OCI-M2 (cell line): Measurements from ENCODE around the gene USP26.
"Not testable (repeated sequence)": the region's sequence is repeated elsewhere in the genome, so short reads cannot be mapped to it uniquely, and the experiment has no call there.

Experiments used
- DNase-seq: peaks from one replicate; lab custom pipeline; 2025; ENCODE audit not compliant: unreplicated experiment; lab: John Stamatoyannopoulos, UW

USP26 gene

GRCh38 chrX:133097031-133097430 lies at the start of gene USP26:
USP26 (minus strand) TSS chrX:133097109; CDS start chrX:133028220, 68,889 bp downstream.
- no peak for DNase-seq

DNA sequence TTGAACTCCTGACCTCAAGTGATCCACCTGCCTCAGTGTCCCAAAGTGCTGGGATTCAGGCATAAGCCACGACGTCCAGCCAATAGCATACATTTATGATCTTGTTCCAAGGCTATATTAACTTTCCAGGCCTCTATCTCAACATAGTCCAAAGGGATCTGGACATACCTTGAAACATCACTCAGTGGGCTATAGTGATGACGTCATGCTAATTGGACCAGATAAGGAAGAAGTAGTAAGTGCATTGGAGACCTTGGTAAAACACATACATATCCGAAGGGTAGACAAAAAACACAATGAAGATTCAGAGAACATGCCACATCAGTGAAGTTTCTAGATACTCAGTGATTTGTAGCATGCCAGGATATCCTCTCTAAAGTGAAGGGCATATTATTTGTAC lies 37.4 kb upstream of the USP26 start:
- no peak for DNase-seq

DNA sequence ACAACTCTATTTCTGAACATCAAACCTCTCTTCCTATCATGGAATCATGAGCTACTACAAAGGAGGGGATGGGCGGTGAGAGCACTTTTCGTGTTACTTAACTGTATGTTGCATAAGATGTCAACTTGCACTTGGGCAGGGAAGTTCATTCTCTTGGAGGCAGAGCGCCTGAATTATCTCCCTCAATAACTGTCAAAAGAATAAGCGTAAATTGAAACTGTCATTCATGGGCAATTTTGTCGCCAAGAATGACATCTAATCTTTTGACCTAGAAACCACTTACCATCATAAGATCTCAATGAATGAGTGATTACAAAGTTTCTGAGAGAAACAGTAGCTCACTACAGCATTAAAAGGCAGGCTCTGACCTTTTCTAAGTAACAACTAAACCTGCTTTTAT lies 23.5 kb upstream of the USP26 start:
- no peak for DNase-seq

DNA sequence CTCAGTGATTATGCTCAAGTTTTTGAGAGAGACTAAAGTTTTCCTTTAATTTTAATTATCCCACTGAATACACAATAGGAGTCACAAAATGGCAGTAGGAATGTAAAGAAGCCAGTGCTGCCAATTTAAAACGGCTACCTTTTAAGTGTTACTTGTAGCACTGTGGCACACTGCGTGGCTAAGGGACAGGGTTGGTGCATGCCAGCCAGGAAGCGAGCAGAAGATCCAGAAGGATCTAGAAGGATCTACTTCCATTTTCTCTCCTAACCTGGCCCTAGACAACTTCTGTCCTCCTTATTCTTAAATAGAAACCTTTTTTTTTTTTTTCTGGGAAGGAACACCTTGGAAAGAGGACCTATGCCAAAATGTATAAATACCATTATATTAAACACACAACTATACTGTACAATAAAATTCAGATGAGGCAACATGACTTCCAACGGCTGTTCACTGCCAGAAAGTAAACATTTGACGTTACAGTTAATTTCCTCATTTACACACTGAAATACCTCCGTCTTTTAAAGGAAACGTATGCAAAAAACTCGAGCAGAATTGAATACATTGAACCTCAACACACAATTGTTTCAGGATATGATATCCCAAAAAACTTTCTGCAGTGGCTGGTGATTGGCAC lies 2.7 kb downstream of the USP26 start:
- no peak for DNase-seq

GRCh38 chrX:133090236-133090809 lies 6.6 kb downstream of the USP26 start:
- DNase-seq = no peak

- no peak for DNase-seq
These were observed 7.5 kb downstream of the USP26 start for GRCh38 chrX:133089411-133089810.

DNA sequence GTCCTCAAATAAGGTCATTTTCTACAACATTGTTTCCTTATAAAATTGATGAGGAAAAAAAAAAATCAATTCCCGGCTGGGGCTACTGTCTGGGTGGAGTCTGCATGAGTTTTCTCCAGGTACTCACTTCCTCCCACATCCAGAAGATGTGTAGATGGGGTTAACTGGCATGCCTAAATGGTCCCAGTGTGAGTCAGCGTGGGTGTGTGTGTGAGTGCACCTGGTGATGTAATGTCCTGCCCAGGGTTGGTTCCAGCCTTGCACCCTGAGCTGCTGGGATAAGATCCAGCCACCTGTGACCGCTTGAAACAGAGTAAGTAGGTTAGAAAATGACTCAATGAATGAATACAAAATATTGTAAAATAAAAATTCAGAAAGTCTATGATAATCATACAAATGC lies 11.1 kb downstream of the USP26 start:
- no peak for DNase-seq

DNA sequence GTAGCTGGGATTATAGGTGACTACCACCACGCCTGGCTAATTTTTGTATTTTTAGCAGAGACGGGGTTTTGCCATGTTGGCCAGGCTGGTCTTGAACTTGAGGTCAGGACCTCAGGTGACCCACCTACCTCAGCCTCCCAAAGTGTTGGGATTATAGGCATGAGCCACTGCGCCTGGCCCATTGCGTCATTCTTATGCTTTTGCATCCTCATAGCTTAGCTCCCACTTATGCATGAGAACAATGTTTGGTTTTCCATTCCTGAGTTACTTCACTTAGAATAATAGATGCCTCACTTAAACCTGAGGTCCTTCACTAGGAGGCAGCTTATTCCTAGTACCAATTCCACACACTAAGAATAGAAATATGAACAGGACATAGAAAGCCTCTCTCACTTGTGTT lies 11.9 kb downstream of the USP26 start:
- DNase-seq = not testable (repeated sequence)

GRCh38 chrX:133083899-133084298 lies 13.0 kb downstream of the USP26 start:
- no peak for DNase-seq

DNA sequence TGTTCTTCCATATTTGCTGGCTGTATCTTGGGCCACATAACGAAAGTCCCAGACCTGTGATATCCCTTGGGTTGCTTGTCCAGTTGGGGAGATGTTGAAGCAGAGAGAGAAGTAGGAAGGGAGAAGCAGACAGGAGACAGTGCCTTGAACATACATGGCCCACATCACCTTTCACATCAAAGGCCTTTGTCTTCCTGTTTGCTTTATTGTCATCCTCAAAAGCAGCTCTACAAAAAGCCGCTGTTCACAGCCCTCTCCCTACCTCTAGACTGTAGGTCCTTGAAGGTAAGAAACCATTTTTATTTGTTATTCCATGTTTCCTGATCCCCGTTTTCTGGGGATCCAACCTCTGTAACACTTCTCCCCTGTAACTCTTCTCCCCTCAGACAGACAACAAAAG lies 14.9 kb downstream of the USP26 start:
- DNase-seq = no peak

DNA sequence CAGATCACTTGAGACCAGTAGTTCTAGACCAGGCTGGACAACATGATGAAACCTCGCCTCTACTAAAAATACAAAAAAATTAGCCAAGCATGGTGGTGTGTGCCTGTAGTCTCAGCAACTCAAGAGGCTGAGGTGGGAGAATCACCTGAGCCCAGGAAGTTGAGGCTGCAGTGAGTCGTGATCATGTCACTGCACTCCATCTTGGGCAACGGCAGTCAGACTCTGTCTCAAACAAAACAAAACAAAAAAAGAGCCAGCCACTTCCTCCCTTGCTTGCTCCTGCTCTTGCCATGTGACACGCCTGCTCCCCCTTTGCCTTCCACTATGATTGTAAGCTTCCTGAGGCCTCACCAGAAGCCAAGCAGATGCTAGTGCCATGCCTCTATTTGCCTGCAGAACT lies 19.1 kb downstream of the USP26 start:
- not testable (repeated sequence) for DNase-seq

- no peak for DNase-seq
These were observed 24.3 kb downstream of the USP26 start for GRCh38 chrX:133072566-133072965.

DNA sequence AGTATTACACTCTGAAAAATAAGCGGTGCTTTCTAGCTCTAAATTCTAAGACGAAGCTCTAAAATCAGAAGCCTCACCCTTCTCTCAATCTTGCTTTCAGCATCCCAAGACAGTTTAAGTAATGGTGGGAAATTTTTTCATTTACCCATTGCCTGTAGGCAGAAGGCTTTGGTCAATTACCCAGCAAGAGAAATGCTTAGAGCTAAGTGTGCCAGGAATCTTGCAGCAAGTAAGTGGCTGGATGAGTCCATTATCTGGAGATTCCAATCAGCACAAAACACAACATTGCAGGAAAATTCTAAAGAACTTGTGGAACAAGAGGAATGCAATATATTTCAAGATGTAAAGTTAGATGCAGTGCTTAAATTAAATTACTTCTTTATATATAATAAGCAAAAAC lies 28.4 kb downstream of the USP26 start:
- no peak for DNase-seq

DNA sequence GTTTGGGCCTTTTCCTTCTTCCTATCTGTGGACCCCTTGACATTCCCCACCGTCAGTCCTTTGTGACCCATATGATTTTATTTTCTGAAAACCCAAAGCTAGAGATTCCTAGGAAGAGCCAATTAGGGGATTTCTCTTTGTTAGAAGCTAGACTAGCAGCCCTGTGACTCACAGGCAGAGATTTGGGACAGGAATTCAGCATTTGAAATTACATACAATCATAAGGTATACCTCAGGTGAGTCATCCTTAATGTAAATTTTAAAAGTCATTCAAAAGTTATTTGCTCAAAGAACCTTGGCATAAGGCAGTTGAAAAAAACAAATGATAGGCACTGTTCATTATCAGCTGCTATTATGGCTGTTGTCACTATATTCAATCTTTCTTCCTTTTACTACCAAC lies 40.6 kb downstream of the USP26 start:
- no peak for DNase-seq

DNA sequence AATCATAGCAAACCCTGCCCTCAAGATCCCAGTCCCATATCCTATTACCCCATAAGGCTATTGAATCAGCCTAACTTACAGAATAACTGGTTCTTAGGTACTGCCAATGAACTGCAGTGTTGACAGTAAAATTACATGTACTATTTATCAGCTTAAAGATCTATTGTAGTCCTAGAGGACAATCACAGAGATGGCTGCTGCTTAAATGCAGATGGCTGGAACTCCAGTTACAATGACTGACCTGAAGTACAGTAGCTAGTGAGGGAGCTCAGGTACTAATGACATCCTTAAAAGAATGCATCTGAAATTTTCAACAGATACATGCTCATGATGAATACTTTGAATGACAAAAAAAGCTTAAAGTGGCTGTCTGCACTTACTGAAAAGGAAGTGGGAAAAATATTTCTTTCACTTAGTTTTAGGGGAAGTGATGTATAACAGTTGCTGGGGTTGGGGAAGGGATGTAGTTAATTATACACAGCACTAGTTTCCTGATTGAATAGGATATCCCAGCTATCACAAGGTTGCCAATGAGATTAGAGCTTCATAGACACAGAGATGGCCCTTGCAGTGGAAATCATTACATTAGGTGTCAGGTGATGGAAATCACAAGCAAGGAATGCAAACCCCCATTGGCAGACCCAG lies 42.0 kb downstream of the USP26 start:
- DNase-seq = no peak

DNA sequence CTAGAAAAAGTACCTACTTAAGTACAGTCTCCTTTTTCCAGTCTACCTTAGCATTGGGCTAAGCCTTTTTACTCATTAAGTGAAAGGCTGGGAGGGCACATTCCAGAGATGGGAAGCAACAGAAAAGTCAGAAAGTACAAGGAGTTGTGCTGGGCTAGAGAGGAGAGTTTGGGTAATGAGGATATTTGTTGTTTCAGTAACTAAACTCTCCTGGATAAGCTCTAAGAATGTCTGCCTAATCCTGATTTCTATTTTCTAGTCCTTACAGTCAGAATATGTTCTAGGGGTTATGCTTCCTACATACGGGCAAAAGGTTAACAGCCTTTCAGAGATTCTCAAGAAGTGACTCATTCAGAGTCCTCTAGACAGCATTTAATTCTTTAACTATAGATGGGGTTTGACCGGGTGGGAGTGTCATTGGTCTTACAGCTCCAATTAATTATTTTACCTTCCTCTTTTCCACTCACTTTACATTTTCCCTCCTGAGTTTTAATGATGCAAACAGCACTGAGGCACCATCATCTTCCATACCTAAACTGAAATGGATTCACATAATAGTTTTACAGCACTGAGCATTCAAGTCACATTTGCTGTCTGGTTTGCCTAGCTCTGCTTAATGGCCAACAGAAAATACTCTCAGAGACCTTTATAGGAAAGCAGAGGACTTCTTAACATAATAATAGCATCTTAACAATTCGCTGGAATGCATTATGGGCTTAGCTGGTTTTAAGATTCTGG lies 42.9 kb downstream of the USP26 start:
- DNase-seq = no peak

GRCh38 chrX:133048751-133049150 lies 48.2 kb downstream of the USP26 start:
- no peak for DNase-seq

- no peak for DNase-seq
These were observed 50.3 kb downstream of the USP26 start for GRCh38 chrX:133046601-133047000.

DNA sequence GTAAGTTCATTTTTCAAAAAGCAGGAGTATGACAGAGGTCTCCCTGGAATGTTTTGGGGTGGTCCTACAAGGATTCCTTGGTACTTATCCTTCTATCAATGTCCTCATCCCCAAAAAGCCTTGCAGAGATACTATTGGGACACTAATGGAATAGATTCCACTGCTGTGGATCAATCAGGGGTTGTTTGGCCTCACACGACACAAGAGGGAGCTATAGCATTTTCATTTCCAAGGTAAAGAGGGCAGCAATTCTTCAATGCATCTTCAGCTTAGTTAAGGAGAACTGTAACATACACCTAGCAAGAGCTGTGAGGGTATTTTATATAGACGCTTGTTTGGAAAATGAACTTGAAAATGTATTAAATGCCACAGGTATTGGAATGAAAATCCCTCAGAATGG lies 50.9 kb downstream of the USP26 start:
- DNase-seq = no peak

DNA sequence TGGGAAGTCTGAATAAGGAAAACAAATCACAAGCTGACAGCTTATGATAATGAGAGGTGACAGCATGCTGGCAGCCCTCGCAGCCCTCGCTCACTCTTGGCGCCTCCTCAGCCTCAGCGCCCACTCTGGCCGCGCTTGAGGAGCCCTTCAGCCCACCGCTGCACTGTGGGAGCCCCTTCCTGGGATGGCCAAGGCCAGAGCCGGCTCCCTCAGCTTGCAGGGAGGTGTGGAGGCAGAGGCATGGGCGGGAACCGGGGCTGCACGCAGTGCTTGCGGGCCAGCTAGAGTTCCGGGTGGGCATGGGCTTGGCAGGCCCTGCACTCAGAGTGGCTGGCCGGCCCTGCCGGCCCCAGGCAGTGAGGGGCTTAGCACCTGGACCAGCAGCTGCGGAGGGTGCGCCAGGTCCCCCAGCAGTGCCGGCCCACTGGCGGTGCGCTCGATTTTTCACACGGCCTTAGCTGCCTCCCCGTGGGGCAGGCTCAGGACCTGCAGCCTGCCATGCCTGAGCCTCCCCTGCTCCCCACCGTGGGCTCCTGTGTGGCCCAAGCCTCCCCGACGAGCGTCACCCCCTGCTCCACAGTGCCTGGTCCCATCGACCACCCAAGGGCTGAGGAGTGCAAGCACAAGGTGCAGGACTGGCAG lies 52.6 kb downstream of the USP26 start:
- not testable (repeated sequence) for DNase-seq

DNA sequence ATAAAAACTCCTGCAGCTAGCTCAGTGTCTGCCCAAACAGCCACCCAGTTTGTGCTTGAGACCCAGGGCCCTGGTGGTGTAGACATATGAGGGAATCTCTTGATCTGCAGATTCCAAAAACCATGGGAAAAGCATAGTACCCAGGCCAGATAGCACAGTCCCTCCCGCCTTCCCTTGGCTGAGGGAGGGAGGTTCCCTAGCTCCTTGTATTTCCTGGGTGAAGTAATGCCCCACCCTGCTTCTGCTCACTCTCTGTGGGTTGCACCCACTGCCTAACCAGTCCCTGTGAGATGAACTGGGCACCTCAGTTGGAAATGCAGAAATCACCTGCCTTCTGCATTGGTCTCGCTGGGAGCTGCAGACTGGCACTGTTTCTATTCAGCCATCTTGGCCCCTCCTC lies 54.6 kb downstream of the USP26 start:
- DNase-seq = no peak
